Uterus (tissue), 4 donors: ENCODE results near the gene CDH4. TPM values are rescaled to one million over a fixed set of nuclear protein-coding genes. Genes with fewer than 3 reads are reported as not detected.

Experiments used
- DNase-seq, 2 donors: peaks; one replicate each; pipeline ENCODE4 v3.0.0-alpha.2; 2019 to 2020
- H3K27ac ChIP-seq, 2 donors: fragments of 200-600 bp; sonication (generic); 1 replicate in 1 of 2; 2 replicates in 1 of 2; pipeline ENCODE4 v1.5.1; 2016 to 2018
- H3K27me3 ChIP-seq, 2 donors: fragments of 200-600 bp; sonication (generic); one replicate each; pipeline ENCODE4 v1.5.1; 2018 to 2019; ENCODE audit warnings: control low read depth in 1 of 2
- H3K36me3 ChIP-seq, 2 donors: fragments of 200-600 bp; sonication (generic); one replicate each; pipeline ENCODE4 v1.5.1; 2019; ENCODE audit warnings: control low read depth in 1 of 2
- H3K4me1 ChIP-seq, 2 donors: fragments of 200-600 bp; sonication (generic); one replicate each; pipeline ENCODE4 v1.5.1; 2018 to 2019; ENCODE audit warnings: control low read depth in 1 of 2
- H3K4me3 ChIP-seq, 2 donors: fragments of 200-600 bp; sonication (generic); 1 replicate in 1 of 2; 2 replicates in 1 of 2; pipeline ENCODE4 v1.5.1; 2018 to 2019; ENCODE audit warnings: mild to moderate bottlenecking in 1 of 2
- H3K9me3 ChIP-seq, 2 donors: fragments of 200-600 bp; sonication (generic); one replicate each; pipeline ENCODE4 v1.5.1; 2019; ENCODE audit warnings: control low read depth in 1 of 2
- CTCF ChIP-seq, 4 experiments: fragments of 200-600 bp in 2 of 4; fragments of 450-650 bp in 2 of 4; sonication (generic) in 2 of 4; IDR thresholded peaks; one replicate each; pipeline ENCODE4 v1.5.1; 2016 to 2019; ENCODE audit warnings: antibody characterized with exemption in 4 of 4, mild to moderate bottlenecking in 2 of 4, moderate library complexity in 1 of 4
- POLR2A ChIP-seq, 2 donors: fragments of 450-650 bp; IDR thresholded peaks; one replicate each; pipeline ENCODE4 v1.6.1; 2016; ENCODE audit warnings: antibody characterized with exemption in 2 of 2, mild to moderate bottlenecking in 1 of 2, moderate library complexity in 1 of 2
- intact Hi-C: fragments of 100-400 bp; cut with DNase I; formaldehyde crosslinking; loops from one replicate; pipeline ENCODE4 v1.15.1; 2023; ENCODE audit warnings: low total_unique reads
- total RNA-seq, 4 donors: library from RNA; depleted of rRNA in 3 of 4; stranded (reverse); fragments of >200 nt in 3 of 4; gene quantifications; one replicate each; pipeline versions ENCODE4 v1.1.0 to v1.2.4, GENCODE V29; 2014 to 2023
- donor health status: DM: yes; HTN: yes; CAD: no.

The CDH4 gene
- total RNA-seq, 4 donors from 2014 or later: under 0.01 to 0.55 TPM; not detected in 2

- TF ChIP-seq CTCF (IDR thresholded peaks at IDR 0.05): no peak
- TF ChIP-seq POLR2A (IDR thresholded peaks at IDR 0.05): no peak
- no peak overlapping the region for H3K27ac ChIP-seq
- H3K4me1 ChIP-seq: no peaks in the 10 kb centered on the region
- no peaks in the 10 kb centered on the region for H3K9me3 ChIP-seq
- no peak for DNase-seq
- H3K4me3 ChIP-seq: no peak overlapping the region
- H3K27me3 ChIP-seq: no peaks in the 10 kb centered on the region
- no peaks in the 10 kb centered on the region for H3K36me3 ChIP-seq
- intact Hi-C loops: no loop called here
These were observed 706.1 kb downstream of the CDH4 start for GRCh38 chr20:61957961-61958715.

GRCh38 chr20:61958773-61959700 is 707.0 kb downstream of the CDH4 start:
- intact Hi-C loops: no loop called here
- Histone ChIP-seq H3K4me3 (no peak overlapping the region), H3K36me3 (no peaks in the 10 kb centered on the region), H3K9me3 (no peaks in the 10 kb centered on the region), H3K27ac (no peak overlapping the region), H3K27me3 (no peaks in the 10 kb centered on the region), H3K4me1 (no peaks in the 10 kb centered on the region)
- no peak for TF ChIP-seq POLR2A (IDR thresholded peaks at IDR 0.05)
- no peak for TF ChIP-seq CTCF (IDR thresholded peaks at IDR 0.05)
- no peak for DNase-seq

DNA sequence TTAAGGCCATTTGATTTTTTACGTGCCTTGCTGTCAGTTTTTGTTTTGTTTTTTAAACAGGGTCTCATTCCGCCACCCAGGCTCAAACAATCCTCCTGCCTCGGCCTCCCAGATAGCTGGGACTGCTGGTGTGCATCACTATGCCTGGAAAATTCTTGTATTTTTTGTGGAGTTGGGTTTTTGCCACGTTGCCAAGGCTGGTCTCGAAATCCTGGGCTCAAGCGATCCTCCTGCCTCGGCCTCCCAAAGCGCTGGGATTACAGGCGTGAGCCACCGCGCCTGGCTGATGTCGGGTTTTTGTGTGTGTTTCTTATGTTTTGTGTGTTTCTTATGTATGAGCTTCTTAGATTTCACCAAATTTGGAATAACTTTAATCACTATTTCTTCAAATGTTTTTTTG is 708.8 kb downstream of the CDH4 start:
- intact Hi-C loops: no loop called here
- H3K27ac ChIP-seq: no peak overlapping the region
- H3K4me1 ChIP-seq: no peaks in the 10 kb centered on the region
- no peaks in the 10 kb centered on the region for H3K9me3 ChIP-seq
- H3K27me3 ChIP-seq: no peaks in the 10 kb centered on the region
- H3K4me3 ChIP-seq: no peak overlapping the region
- TF ChIP-seq POLR2A (IDR thresholded peaks at IDR 0.05) (no peak), CTCF (IDR thresholded peaks at IDR 0.05) (no peak)
- H3K36me3 ChIP-seq: no peaks in the 10 kb centered on the region
- no peak for DNase-seq

- H3K9me3 ChIP-seq: no peaks in the 10 kb centered on the region
- no peaks in the 10 kb centered on the region for H3K36me3 ChIP-seq
- no peaks in the 10 kb centered on the region for H3K4me1 ChIP-seq
- H3K27ac ChIP-seq: no peak overlapping the region
- intact Hi-C loops: no loop called here
- H3K27me3 ChIP-seq: no peaks in the 10 kb centered on the region
- no peak overlapping the region for H3K4me3 ChIP-seq
- DNase-seq: no peak
- no peak for TF ChIP-seq POLR2A (IDR thresholded peaks at IDR 0.05)
- no peak for TF ChIP-seq CTCF (IDR thresholded peaks at IDR 0.05)
These were observed 711.1 kb downstream of the CDH4 start for GRCh38 chr20:61963149-61963548.
